GM18870 (cell line): ENCODE results near the gene SYNGAP1.
A peak's percentile ranks its signal among the peaks of the same experiment; 100 is the strongest.
"Not testable (repeated sequence)": the region's sequence is repeated elsewhere in the genome, so short reads cannot be mapped to it uniquely, and the experiment has no call there.

ENCODE experiments used
- ATAC-seq: cut with Tn5 transposase; IDR thresholded peaks from one replicate; pipeline ENCODE4 v1.9.1; 2021; ENCODE audit warnings: moderate library complexity; ENCODE audit not compliant: unreplicated experiment

Gene SYNGAP1

GRCh38 chr6:33419580-33420490 lies at the start of gene SYNGAP1:
Gene SYNGAP1 (plus strand): TSS chr6:33420065. CDS start chr6:33420265, 200 bp downstream.
- ATAC-seq = no peak

DNA sequence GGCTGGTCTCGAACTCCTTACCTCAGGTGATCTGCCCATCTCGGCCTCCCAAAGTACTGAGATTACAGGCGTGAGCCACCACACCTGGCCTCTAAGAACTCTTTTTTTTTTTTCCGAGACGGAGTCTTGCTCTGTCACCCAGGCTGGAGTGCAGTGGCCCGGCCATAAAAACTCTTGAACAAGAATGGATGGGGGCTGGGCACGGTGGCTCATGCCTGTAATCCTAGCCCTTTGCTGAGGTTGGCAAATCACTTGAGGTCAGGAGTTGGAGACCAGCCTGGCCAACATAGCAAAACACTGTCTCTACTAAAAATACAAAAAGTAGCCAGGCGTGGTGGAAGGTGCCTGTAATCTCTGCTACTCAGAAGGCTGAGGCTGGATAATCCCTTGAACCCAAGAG lies 48.0 kb upstream of the SYNGAP1 start:
- ATAC-seq = not testable (repeated sequence)

DNA sequence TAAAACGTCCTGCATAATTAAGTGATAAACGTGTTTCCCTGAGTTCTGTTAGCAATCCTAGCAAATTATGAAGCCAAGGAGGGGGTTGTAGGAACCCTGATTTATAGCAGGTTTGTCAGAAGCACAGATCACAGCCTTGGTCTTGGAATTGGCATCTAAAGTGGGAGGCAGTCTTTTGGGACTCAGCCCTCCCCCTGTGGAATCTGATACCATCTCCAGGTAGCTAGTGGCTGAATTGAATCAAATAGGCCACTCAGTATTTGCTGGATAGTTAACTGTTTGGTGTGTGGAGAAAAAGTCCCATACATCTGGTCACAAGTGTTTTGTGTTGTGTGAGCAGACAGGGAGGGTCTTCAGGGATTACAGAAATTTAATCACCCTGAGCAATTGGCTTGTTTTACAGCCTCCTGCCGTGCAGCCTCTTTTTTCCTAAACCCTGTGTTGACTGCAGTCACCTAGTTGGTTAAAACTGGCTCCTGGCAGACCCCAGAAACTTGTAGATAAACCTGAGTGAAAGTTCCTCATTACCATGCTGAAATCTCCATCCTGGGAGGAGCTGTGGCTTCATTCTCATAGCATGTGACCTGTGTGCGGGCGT lies 47.2 kb upstream of the SYNGAP1 start:
- ATAC-seq = no peak

DNA sequence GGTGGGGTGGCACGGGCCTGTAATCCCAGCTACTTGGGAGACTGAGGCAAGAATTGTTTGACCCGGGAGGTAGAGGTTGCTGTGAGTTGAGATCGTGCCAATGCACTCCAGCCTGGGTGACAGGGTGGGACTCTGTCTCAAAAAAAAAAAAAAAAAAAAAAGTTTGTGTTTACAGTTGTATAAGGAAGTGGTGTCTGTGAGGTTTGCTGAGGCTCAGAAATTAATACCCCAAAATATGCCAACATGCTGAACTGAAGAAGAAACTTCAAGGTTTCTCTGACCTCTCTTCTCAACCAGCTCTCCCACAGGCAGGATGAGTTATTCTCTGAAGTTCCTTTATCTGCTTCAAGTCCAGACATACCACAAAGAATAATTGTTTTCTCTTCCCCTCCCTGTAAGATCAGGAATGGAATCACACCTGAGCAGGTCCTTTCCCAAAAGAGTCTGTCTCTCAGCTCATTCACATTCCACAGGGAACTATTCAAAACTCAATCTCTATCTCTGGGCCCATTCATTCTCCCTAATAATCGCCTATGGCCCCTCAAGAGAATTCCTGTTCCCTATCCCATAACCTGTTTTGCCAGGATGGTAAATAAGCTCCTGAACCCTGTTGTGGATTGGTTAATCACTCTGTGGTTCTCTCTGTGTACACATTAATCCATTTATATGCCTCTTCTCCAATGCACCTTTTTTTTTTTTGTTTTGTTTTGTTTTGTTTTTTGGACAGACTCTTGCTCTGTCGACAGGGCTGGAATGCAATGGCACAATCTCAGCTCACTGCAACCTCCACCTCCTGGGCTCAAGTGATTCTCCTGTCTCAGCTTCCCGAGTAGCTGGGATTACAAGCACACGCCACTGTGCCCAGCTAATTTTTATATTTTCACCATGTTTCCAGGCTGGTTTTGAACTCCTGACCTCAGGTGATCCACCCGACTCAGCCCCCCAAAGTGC lies 45.6 kb upstream of the SYNGAP1 start:
- no peak for ATAC-seq

- ATAC-seq = no peak
Observed at GRCh38 chr6:33375143-33375671, 44.7 kb upstream of the SYNGAP1 start.

DNA sequence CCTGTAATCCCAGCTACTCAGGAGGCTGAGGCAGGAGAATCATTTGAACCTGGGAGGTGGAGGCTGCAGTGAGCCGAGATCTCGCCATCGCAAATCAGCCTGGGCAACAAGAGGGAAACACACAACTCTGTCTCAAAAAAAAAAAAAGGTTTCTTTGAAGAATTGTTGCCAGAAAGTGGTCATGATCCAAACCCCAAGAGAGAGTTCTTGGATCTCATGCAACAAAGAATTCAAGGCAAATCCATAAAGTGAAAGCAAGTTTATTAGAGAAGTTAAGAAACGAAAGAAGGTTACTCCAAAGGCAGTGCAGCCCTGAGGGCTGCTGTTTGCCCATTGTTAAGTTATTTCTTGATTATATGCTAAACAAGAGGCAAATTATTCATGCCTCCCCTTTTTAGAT lies 42.7 kb upstream of the SYNGAP1 start:
- ATAC-seq = no peak

DNA sequence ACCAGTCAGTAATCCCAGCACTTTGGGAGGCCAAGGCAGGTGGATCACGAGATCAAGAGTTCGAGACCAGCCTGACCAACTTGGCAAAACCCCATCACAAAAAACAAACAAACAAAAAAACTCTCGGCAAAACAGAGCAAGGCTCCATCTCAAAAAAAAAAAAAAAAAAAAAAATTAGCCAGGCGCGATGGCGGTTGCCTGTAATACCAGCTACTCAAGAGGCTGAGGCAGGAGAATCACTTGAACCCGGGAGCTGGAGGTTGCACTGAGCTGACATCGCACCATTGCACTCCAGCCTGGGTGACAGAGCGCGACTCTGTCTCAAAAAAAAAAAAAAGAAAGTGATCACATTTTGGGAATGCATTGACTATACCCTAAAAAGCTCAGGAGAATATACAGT lies 40.7 kb upstream of the SYNGAP1 start:
- ATAC-seq = not testable (repeated sequence)

- ATAC-seq = no peak
Observed at GRCh38 chr6:33380272-33380981, 39.4 kb upstream of the SYNGAP1 start.

DNA sequence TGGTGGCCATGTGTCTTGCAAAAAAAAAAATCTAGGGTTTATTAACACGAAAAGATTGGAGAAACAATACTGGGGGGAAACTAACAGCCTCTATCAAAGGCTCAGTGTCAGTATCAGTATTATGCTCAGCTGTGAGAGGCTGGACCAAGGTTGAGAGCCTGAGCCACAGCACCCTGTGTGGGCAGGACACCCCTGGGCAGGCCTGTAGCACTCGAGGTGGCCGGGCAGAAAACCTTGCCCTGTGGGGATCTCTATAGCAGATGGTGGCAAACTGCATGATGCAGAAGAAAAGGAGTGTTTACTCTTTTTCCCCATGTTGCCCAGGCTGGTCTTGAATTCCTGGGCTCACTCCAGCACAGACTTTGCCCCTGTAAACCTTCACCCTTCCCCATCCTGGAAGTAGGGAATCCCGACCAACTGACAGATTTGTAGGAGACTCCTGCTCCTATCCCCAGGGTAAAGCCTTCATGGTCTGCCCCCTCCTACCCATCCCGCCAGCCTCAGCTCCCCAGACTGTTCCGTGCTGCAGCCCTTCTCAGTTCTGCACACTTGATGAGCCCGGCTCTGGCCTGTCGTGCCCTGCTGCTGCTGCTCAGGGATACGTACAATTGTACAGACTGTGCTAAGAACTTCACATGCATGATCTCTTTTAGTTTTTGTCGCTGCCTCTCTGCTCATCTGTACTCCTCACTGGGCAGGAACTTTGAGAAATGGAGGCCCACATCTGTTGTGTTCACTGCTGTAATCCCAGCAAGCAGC lies 36.3 kb upstream of the SYNGAP1 start:
- ATAC-seq = no peak

GRCh38 chr6:33384581-33385020 lies 35.3 kb upstream of the SYNGAP1 start:
- ATAC-seq = no peak

- no peak for ATAC-seq
Observed at GRCh38 chr6:33390173-33390572, 29.7 kb upstream of the SYNGAP1 start.

DNA sequence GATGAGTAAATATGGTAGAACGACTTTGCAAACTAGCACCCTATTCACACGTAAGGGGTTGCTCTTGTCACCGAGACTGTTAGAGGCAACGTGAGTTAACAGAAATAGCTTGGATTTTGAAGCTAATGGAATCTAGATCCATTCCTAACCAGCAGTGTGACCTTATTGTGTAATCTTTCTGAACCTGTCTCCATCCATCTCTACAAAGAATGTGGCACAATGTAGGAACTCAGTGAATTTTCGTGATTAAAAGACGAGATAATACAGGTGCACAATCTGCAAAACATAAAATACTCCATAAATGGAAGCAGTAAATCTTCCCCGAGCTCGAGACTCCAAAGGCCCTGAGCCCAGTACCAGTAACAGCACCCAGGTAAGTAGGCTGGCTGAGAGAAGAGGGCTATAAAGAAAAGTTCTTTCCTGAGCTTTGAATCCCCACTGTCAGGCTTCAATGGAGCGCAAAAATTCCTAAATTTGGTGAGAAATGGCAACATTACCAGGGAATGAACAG lies 29.0 kb upstream of the SYNGAP1 start:
- ATAC-seq = no peak

- peak; percentile 83 for ATAC-seq
Observed at GRCh38 chr6:33391278-33391921, 28.5 kb upstream of the SYNGAP1 start, which contains the start of gene KIFC1. Gene KIFC1 (plus strand): TSS chr6:33391823. CDS start chr6:33391986, 163 bp downstream.

GRCh38 chr6:33391922-33392594 lies 27.8 kb upstream of the SYNGAP1 start:
- peak; percentile 12 for ATAC-seq

DNA sequence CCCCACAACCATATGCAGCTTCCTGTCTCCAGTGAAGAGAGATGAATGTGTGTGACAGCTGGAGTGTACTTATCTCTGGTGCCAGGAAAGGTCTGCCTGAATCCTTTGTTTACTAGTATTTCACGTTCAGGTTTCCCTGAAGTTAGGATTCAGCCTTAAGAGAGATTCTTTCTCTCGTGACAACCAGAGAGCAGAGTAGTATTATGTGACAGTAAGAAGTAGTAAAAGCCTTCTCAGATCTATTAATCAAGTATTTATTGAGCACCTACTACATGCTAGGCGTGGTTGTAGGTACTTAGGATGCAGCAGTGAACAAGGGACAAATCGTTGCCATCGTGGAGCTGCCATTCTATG lies 27.3 kb upstream of the SYNGAP1 start:
- no peak for ATAC-seq

DNA sequence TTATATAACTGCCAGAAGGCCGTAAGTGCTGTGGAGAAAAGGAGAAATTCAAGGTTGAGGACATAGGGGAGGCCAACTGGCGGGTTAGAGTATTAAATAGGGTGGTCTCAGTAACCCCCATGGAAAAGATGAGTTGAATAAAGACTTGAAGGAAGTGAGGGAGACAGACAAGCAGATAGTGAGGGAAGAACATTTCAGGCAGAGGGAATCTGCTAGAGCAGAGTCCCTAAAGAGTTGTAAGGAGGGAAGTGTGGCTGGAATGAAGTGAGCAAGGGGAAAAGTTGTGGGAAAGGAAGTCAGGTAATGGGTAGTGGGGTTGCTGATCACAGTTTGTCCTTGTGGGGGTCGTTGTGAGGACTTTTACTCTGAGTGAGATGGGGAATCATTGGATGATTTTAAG lies 26.9 kb upstream of the SYNGAP1 start:
- ATAC-seq = no peak

DNA sequence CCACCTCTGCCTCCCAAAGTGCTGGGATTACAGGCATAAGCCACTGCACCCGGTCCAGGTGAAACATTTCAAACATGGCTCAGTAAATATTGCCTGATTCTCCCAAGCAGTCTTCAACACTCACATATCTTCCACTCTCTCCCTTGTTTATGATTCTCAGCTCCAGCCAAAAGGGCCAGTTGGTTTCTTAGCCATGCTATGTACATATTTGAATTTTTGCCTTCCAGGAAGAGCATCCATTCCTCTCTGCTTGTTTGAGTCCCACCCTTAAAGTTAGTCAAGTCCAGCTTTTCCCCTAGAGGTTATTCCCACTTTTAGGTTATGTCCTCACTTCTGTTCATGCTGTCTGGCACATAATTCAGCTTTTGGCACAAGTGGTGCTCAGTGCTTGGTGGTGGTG lies 22.3 kb upstream of the SYNGAP1 start:
- no peak for ATAC-seq

DNA sequence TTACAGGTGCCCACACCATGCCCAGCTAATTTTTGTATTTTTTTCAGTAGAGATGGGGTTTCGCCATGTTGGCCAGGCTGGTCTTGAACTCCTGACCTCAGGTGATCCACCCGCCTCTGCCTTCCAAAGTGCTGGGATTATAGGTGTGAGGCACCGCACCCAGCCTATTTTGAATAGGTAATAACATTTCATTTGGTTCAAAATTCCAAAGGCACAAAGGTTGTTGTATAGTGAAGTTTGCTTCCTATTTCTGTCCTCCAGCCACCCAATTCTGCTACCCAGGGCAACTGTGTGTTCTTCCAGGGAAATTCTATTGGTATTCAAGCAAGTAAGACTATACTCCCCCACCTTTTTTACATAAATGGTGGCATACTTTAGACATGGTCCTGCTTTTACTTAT lies 21.3 kb upstream of the SYNGAP1 start:
- not testable (repeated sequence) for ATAC-seq
